ENCODE results near the gene PRCD.
A peak's percentile ranks its signal among the peaks of the same experiment; 100 is the strongest.

The PRCD gene

DNA sequence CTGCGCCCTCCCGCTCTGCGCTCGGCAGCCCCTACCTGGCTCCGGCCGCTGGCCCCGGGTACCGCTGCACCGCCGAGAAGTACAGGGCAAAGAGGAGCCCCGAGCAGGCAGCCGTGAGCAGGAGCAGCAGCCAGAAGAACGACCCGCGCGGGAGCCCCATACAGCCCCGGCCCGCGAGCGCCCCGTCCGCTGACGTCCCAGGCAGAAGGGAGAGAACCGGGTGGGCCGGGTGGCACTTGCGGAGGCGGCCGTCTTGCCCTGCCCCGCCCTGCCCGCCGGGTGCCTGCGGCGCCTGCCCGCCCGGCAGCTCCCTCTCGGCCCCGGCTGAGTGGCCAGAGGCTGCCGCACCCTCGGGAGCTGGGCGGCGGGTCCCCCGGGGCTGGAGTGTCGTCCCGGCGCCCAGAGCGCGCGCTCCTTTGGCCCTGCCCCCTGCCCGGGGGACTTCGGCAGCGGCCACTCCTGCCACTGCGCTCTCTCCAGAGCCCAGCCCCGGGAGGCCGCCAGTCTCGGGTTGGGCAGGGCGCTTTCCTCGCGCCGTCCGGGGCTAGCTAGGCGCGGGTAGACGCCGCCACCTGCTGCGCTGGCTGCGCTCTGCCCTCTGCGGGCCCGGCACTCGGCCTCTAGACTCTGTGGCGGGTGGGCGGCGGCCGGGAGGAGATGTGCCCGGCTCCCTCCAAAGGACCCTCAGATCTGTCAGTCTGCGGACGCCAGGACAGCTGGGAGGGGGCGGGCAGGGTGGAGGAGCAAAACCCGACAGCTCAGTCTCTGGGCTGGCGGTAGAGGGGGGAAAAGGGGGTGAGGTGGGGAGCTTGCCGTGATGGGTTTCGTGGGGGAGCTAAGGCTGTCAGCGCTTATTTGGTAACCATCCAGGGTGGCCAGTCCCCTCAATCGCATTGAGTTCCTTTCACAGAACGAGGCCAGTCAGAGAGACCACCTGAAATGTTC, 46.1 kb downstream of the PRCD start, which contains the start of gene ST6GALNAC2:
Gene ST6GALNAC2, minus strand, starts transcription at position 212 of the 945 bp plus-strand sequence. Its CDS starts 52 bp downstream, at position 160.
- no peak for DNase-seq (ENCODE audit: low read depth, low spot score)

DNA sequence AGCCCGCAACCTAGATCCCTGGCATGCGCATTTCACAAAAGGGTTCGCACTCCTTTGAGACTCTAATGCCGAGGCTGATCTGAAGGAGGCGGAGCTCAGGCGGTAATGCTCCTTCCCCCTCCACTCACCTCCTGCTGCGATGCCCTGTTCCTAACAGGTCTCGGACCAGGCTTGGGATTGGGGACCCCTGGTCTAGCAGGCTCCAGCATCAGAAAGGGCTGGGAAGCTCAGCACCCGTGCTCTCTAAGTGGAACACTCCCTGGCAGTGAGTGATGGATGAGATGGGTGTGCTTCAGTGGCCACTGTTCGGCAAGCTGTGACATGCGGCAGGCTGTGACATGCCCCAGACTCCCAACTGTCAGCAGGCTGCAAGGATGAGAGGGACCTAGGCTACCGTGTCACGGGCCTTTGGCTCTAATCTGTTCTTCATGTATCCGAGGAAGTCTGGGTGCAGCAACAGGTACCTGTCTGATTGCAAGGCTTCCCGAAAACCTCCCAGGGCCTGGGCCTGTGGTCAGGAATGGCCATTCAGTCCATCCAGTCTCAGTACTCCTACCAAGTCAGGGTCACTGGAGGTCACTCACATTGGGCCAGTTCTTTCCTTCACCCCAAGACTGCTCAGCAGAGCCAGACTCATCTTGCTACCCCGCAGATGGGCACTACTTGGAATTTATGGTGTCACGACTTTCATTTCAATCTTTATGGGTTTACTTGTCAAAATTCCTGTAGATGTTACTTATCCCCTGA, 47.1 kb downstream of the PRCD start:
- peak overlapping the region; percentile 96 for H3K27ac ChIP-seq
- no peak for DNase-seq (ENCODE audit: low read depth, low spot score)

More for the DNA sequence above, 46.1 kb downstream of the PRCD start, which contains the start of gene ST6GALNAC2:
- peak within 1 kb of the TSS; percentile 96 for H3K27ac ChIP-seq

DNA sequence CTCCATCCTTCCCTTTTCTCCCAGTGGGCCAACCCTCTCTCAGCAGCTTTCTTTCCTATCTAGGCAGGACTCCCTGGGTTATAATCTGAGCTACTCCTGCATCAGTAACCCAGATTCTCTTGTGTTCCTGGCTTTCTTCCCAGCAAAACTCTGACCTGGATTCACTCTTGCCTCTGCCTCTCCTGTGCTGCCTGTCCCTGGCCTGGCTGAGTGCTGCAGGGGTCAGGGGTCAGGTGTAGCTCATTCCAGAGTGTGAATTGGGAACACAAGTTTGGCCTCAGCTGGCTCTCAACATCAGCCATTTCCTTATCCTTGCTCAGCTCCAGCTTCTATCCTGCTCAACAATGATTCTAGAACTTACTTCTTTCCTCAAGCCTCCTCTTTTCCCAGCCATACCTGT, 48.3 kb downstream of the PRCD start:
- DNase-seq (ENCODE audit: low read depth, low spot score), result no peak
- no peak overlapping the region for H3K27ac ChIP-seq

GRCh38 chr17:76593384-76593826, 53.6 kb downstream of the PRCD start:
- H3K27ac ChIP-seq, result peak overlapping the region; percentile 62
- DNase-seq (ENCODE audit: low read depth, low spot score), result peak; percentile 88

DNA sequence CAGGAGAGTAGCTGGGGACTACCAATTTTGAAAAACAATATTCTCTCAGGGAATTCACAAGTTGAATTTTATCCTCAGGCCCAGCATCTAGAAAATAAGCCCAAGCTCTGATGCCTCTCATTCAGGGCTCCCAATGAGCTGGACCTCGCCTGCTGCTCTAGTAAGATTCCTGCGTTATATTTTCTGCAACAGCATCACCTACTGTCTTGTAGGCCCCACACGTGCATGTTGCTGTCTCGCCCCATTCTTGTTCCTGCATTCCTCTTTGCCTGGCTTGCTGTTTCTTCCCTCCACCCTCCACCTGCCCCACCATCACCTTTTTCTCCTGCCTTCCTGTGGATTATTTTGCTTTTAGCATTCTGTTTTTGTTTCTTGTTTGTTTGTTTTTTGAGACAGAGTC, 54.1 kb downstream of the PRCD start:
- no peak overlapping the region for H3K27ac ChIP-seq
- no peak for DNase-seq (ENCODE audit: low read depth, low spot score)

DNA sequence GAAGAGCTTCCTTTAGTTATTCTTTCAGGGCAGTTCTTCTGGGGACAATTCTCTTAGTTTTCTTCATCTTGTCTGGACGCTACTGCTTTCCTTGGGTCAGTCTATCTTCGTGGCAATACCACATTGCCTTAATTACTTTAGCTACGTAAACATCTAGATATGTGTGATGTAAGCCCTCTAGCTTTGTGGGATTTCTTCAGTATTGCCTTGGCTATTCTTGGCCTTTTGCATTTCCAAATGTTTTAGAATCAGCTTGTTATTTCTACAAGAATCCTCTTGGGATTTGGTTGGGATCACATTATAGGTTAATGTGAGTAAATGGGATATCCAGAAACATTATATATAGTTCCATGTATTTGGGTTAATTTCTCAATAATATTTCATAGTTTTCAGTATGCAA, 54.8 kb downstream of the PRCD start:
- no peak overlapping the region for H3K27ac ChIP-seq
- DNase-seq (ENCODE audit: low read depth, low spot score), result no peak
